ENCODE data around the gene MGA.

Gene MGA

GRCh38 chr15:41783296-41783695 lies 123.1 kb downstream of the MGA start:
- no peak for DNase-seq (ENCODE audit: low spot score)

DNA sequence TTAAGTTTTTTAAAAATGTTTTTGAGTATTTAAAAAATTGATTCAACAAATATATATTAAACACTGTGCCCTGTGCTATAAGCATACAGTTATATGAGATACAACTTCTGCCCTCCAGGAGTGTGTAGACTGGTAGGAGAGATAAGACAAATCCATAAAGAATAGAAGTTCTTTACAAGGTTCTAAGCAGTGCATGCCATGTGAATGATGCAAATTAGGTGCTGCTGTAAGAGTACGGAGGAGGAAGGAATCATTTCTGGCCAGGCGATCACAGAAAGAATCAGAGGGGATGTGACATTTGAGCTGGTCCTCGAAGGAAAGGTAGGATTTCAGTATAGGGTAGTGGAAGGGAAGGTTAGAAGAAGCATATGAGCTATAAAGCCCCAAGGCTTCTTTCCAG lies 128.1 kb downstream of the MGA start:
- no peak for DNase-seq (ENCODE audit: low spot score)

DNA sequence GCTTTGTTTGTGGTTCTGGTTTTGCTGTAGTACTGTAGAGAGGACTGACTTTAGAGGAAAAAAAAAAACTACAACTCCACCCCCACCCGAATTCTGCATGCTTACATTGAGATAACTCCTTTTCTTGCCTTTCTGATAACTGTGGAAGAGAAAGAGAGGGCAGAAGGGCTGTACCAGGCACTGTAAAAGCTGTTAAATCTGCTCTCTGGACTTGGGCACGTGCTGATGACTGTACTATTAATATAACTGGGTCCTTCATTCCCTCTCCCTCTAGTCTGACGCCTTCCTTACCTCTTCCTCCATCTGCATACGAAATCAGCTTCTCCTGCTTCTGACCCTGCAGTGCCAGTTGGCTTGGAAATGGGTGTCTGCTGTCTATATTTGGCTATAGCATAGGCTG lies 129.0 kb downstream of the MGA start:
- DNase-seq (ENCODE audit: low spot score), result no peak

- DNase-seq (ENCODE audit: low spot score), result no peak
Measured at GRCh38 chr15:41789662-41790061, 129.5 kb downstream of the MGA start.

- no peak for DNase-seq (ENCODE audit: low spot score)
Measured at GRCh38 chr15:41790169-41790568, 130.0 kb downstream of the MGA start.

DNA sequence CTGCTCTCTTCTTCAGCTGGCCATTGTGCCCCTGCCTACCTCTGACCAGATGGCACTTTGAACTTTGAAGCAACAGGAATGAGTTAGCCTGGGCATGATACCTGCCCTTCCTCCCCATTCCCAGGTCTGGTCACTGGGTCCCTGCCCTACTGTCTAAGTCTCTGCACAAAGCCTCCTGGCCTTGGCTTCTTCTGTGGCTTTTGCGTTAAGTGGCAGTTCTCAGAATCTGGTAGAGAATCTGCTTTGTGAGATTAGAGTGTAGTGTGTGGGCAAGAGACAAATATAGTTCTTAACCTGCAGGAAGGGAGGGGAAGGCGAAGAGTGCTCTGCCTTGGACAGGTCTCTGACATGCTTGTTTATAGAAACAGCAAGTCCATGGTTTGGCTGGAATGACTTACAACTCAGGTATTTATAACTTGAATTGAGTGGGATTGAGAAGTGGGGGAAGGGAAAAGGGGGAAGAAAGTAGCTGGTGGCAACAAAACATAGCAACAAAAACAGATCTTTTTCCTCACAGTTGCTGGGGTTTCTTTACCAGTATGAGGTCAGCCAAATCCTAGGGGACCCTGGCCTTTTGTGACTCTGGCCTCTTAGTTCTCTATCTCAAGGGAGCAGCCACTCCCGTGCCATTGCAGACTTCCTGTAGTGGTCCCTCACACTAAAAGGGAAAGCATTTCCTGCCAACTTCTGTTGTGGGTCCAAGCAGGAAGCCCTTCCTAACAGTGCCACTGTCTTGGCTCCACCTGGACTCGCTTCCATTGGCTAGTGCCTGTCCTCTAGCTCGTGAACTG lies 130.7 kb downstream of the MGA start:
- DNase-seq (ENCODE audit: low spot score), result peak; percentile 50

DNA sequence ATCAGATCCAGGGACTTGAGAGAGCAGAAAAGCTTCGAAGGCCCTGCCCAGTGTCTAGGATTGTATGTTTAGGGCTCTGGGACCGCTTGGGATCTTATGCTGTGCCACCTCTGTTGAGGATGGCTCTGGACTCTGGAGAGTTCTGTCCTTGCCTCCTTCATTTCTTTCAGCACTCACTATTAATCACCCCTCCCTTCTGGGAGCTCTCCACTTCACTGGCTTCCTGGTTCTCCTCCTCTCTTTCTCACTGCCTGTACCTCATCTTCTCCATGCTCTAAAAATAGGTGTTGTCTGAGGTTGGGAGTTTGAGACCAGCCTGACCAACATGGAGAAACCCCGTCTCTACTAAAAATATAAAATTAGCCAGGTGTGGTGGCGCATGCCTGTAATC lies 131.3 kb downstream of the MGA start:
- no peak for DNase-seq (ENCODE audit: low spot score)

DNA sequence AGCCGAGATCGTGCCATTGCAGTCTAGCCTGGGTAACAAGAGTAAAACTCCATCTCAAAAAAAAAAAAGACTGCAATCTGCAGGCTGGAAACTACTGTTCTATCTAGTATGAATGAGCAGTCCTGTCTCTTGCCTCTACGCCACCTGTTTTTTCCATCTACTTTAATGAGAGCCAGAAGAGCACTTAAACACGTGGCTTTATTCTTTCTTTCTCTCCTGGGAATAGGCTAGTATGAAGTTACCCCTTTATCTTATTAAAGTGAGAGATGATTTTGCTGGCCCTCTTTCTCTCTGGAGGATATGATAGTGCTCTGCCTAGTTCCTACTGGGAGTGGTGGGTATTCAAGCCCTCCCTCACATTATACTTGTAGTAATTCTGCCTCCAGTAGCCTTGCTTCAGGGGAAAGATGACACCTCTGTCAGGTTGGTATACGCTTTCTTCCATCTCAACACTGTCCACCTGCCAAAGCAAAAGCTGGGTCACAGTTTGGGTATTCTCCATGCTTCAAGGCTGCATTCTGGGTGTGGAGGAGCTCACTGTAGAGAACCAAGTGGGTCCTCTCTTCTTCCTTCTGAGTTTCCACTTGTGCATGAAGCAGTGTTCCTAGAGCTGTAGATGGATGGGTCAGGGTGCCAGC lies 131.9 kb downstream of the MGA start:
- DNase-seq (ENCODE audit: low spot score), result no peak

DNA sequence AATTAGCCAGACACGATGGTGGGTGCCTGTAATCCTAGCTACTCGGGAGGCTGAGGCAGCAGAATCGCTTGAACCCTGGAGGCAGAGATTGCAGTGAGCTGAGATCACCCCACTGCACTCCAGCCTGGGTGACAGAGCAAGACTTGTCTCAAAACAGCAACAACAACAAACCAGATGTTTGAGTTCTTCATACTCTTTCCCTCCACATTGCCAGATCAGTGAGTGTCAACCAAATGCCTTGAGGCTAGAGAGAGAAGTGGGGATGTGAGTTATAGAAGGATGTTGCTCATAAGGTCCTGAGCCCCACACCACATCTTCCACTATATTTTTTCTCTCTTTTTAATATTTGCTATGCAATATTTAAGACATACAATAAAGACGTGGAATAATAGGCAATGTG lies 133.9 kb downstream of the MGA start:
- peak; percentile 53 for DNase-seq (ENCODE audit: low spot score)

GRCh38 chr15:41795996-41796856 lies 136.0 kb downstream of the MGA start:
- peak; percentile 72 for DNase-seq (ENCODE audit: low spot score)

DNA sequence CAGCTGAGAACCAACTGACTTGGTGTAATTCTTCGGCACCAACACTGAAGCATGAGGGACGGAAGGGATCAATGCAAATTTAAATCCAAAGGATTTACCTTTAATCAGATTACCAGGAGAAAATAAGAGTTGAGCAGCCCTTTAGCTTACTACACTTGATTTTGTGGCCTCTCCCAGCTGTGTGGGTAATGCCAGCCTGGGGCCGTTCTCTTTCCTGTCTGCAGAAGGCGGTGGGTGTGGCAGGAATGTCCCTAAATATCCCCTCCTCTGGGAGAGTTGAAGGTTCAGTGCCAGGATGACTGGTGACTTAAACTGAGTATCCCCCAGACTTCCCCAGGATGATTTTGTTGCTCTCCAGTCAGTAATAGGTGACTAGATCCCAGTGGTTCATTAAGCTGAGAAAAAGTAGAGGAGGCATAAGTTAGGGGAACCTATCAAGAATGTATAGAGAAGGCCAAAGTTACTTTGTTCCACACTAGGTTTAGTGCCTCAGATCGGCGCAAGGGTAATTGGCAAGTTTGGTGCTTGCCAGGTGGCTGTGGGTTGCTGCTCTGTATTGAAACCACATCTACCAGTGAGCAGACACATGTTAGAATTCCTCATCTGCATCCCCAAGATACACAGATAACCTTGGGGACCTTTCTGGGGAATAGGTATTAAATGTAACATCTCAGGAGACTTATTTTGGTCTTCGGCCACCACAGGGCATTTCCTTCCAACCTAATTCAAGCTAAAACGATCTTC lies 137.2 kb downstream of the MGA start:
- no peak for DNase-seq (ENCODE audit: low spot score)

DNA sequence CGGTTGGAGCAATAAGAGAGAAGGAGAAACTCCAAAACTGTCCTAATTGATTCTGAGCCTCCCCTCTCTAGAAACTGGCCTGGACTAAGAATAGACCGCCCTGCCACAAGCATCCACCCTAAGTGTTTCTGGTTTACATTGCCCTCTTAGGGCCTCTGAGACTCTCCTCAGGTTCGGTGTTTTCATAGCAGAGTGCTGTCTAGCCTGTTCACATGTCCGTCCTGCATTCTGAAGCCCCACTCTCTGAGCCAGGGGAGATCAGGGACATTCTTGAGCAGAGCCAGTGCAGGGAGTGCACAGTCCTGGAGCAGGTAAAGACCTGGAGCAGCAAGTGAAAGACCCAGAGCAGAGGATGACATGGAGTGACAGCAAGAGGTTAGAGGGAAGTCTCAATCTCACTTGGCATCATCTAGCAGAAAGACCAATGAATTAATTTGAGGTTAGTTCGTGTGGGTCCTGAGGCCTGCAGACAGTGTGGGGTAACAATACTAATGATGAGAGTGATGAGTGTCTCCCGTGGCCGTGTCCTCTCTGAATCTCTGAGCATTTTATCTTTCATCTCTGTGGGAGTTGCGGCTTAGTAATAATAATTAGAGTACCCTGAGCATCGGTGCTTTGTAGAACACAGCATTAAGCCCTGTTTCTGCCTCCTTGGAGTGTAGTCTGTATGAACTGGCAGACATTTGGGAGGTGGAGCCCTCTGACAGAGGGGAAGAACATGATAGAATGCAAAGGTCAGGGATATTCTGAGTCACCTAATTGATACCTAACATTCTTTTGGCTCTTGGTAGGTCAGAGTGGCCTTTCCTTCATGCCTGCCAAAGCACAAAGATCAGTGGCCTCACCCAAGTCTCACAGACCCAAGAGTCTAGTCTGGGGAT lies 138.6 kb downstream of the MGA start:
- DNase-seq (ENCODE audit: low spot score), result peak; percentile 31

DNA sequence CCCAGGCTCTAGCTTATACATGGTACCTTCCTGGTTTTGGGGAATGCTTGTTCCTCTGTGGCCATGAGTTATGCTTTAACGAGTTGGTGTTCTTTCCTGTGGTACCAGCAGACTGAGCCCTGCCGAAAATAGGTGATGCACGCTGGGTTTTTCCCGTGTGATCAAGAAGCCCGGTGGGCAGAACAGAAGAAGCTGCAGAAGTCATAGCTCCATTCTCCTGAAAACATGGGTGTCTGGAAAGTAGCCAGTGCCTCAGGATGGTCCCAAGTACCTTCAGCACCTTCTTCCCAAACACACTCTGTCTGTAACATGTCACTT lies 139.2 kb downstream of the MGA start:
- DNase-seq (ENCODE audit: low spot score), result no peak

DNA sequence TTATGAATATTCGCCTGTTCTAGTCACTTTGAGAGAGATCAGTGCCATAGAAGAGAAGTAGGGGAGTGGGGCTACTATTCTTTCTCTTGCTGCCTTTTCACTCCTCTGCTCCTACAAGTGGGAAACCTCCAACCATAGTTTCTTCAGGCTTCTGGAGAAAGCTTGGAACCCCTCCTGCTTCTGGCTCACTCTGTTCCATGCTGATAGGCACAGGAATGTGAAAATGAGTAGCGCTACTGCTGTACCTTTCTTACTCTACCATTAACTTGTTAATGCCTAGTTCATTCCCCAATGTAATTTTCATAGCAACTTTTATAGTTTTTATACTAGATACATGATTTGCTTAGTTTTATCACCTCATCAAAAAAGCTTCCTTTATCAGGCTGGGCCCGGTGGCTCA lies 141.0 kb downstream of the MGA start:
- DNase-seq (ENCODE audit: low spot score), result no peak

GRCh38 chr15:41801850-41802455 lies 141.7 kb downstream of the MGA start:
- DNase-seq (ENCODE audit: low spot score), result no peak

GRCh38 chr15:41804361-41804760 lies 144.2 kb downstream of the MGA start:
- DNase-seq (ENCODE audit: low spot score), result no peak

- DNase-seq (ENCODE audit: low spot score), result no peak
Measured at GRCh38 chr15:41804916-41805666, 144.9 kb downstream of the MGA start.

DNA sequence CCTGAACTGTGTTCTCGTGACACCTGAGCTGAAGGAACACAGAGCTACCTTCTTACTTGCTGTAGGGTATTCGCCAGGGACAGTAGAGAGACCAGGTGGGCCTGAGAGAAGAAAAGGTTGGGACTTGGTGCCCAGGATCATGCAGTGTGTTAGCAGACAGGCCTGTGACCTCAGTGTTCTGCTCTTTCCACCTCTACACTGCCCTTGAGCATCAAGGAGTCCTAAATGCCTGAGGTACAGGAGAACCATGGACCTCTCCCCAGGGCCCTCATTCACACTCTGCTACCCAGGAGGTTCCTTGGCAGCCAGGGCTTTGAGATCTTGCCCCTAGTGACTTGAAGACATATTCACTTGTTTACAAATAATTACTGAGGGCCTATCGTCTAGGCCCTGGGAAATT lies 145.5 kb downstream of the MGA start:
- DNase-seq (ENCODE audit: low spot score), result no peak

- DNase-seq (ENCODE audit: low spot score), result no peak
Measured at GRCh38 chr15:41806291-41807181, 146.3 kb downstream of the MGA start.

Measured in AG08395 (cell line).